Measurements from ENCODE around the gene AKT3. TPM values are rescaled to one million over a fixed set of nuclear protein-coding genes. Genes with fewer than 3 reads are reported as not detected.

Gene AKT3
- polyA plus RNA-seq, 2 of the 4 experiments (the other 2 are of a cell fraction): 18.4 to 43.5 TPM

DNA sequence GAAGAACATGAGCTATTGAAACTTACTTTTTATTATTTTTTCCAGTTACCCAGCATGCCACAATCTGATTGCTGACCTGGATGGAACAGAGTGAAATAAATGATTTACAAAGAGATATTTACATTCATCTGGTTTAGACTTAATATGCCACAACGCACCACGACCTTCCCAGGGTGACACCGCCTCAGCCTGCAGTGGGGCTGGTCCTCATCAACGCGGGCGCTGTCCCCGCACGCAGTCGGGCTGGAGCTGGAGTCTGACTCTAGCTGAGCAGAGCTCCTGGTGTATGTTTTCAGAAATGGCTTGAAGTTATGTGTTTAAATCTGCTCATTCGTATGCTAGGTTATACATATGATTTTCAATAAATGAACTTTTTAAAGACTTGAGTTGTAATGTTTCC lies 350.3 kb downstream of the AKT3 start (continued):
- TF ChIP-seq, protein P1, sequence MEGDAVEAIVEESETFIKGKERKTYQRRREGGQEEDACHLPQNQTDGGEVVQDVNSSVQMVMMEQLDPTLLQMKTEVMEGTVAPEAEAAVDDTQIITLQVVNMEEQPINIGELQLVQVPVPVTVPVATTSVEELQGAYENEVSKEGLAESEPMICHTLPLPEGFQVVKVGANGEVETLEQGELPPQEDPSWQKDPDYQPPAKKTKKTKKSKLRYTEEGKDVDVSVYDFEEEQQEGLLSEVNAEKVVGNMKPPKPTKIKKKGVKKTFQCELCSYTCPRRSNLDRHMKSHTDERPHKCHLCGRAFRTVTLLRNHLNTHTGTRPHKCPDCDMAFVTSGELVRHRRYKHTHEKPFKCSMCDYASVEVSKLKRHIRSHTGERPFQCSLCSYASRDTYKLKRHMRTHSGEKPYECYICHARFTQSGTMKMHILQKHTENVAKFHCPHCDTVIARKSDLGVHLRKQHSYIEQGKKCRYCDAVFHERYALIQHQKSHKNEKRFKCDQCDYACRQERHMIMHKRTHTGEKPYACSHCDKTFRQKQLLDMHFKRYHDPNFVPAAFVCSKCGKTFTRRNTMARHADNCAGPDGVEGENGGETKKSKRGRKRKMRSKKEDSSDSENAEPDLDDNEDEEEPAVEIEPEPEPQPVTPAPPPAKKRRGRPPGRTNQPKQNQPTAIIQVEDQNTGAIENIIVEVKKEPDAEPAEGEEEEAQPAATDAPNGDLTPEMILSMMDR (IDR thresholded peaks at IDR 0.05): no peak
- TF ChIP-seq KDM5A (IDR thresholded peaks at IDR 0.05) (no peak), KDM1A (IDR thresholded peaks at IDR 0.05; ENCODE audit: low read depth) (no peak), BHLHE40 (IDR thresholded peaks at IDR 0.05; ENCODE audit: low read depth, low read length) (no peak), ZSCAN20 (CRISPR knock-in tag; IDR thresholded peaks at IDR 0.05) (no peak), CBX8 (IDR thresholded peaks at IDR 0.05) (no peak), SMC3 (IDR thresholded peaks at IDR 0.05) (no peak)

DNA sequence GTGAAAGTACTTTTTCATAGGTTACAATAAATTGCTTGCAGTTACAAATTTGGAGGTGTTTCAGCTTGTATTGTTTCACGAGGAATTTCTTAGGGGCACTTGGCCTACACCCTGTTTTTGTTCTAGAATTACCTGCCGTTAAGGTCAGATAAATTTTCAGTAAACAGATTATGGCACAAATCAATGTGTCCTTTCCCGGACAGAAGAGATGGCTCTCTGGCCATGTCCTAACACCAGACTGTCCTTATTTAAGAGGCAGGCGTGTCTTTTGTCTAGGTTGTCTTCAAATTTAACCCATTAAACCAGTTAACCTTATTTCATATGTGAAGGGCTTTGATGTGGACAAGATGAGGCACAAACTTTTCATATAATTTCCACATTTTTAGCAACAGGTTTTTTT lies 350.8 kb downstream of the AKT3 start:
- Histone ChIP-seq H3K4me3 (no peak overlapping the region), H3K9me3 (no peaks in the 10 kb centered on the region), H3K4me1 (no peaks in the 10 kb centered on the region), H3K4me2 (no peak overlapping the region), H3K27ac (no peak overlapping the region)
- ATAC-seq (no peak), FAIRE-seq (no peak), DNase-seq (ENCODE audit: low read depth in 1 of 2, low spot score in 1 of 2) (no peak)
- CTCF ChIA-PET: interaction anchor here (1.3 kb wide), 1 partner anchor 17 kb away, joined by 4 read pairs; no protein-coding TSS in a partner anchor
- TF ChIP-seq, protein P2, sequence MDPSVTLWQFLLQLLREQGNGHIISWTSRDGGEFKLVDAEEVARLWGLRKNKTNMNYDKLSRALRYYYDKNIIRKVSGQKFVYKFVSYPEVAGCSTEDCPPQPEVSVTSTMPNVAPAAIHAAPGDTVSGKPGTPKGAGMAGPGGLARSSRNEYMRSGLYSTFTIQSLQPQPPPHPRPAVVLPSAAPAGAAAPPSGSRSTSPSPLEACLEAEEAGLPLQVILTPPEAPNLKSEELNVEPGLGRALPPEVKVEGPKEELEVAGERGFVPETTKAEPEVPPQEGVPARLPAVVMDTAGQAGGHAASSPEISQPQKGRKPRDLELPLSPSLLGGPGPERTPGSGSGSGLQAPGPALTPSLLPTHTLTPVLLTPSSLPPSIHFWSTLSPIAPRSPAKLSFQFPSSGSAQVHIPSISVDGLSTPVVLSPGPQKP (IDR thresholded peaks at IDR 0.05; ENCODE audit: low read depth, low read length): no peak
- TF ChIP-seq MAZ (IDR thresholded peaks at IDR 0.05; ENCODE audit: borderline replicate concordance, low read depth, low read length): no peak
- POLR2A ChIA-PET: no interaction called here
- 87% methylated on average over 4 of the region's 4 CpGs for WGBS (ENCODE audit: missing lambda C conversion rate)

DNA sequence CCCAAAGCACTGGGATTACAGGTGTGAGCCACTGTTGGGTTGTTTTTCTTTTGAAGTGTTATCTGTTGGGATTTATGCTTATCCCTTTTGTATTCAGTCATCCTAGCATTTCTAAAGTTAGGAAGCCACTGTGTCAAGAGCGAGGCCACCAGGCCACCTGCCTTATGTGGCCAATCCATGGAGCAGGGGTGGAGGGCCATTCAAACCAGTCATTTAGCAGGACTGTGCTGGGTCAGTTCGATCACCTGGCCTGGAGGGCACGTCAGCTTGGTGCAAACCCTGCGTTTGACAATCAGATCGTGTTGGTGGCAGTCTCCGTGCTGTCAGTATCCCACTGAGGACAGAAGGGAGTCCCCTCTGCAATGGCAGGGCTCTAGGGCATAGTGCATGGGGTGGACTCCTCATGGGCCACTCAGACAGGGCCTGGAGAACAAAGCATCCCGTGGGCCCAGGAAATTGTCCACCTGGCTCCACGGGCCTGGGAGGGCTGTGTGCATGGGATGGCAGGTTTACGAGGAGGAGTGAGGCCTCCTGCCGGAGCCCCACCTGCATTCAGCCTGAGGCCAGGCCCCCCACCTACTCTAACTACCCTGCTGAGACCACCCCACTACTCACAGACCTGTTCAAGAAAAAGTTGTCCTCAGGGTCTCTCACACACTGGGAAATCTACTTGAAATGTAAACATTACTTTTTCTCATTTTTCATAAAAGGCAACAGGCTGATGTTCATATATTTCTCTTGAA lies 351.9 kb downstream of the AKT3 start:
- Histone ChIP-seq H3K4me2 (no peak overlapping the region), H3K4me3 (no peak overlapping the region), H3K27ac (no peak overlapping the region), H3K4me1 (no peaks in the 10 kb centered on the region), H3K9me3 (no peaks in the 10 kb centered on the region)
- FAIRE-seq (no peak), DNase-seq (ENCODE audit: low read depth in 1 of 2, low spot score in 1 of 2) (no peak), ATAC-seq (no peak)
- POLR2A ChIA-PET: no interaction called here
- 93% methylated on average over 10 of the region's 10 CpGs for WGBS (ENCODE audit: missing lambda C conversion rate)
- CTCF ChIA-PET: interaction anchor here (1.3 kb wide), 1 partner anchor 16 kb away, joined by 4 read pairs; no protein-coding TSS in a partner anchor
- TF ChIP-seq NFE2L2 (conservative IDR thresholded peaks at IDR 0.05; ENCODE audit: low read length) (no peak), ZNF302 (CRISPR knock-in tag; IDR thresholded peaks at IDR 0.05) (no peak), EHF (CRISPR knock-in tag; IDR thresholded peaks at IDR 0.05) (no peak), HDAC2 (IDR thresholded peaks at IDR 0.05) (no peak), FOSL2 (IDR thresholded peaks at IDR 0.05) (no peak), FOSL2 (CRISPR knock-in tag; IDR thresholded peaks at IDR 0.05) (no peak), GATA3 (IDR thresholded peaks at IDR 0.05; ENCODE audit: borderline replicate concordance) (no peak)

DNA sequence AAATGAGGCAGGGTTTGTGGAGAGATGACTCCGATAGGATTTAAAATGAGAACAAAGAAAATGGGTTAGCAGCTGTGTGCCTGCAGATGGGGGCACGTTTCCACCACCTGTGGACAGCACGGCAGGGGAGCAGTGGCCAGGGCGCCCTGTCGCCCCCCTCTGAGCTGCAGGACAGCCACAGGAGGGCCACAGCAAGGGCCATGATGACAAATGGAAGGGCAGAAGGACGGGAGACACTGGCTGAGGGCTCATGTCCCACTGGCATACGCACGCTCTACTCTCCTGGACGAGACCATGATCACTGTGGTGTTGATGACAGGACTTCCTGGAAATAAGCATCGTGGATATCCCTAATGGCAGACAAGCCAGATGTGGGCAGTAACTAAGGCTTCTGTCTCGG lies 353.2 kb downstream of the AKT3 start:
- ATAC-seq: no peak
- ChIA-PET POLR2A (no interaction called here), CTCF (no interaction called here)
- TF ChIP-seq HEYL (CRISPR knock-in tag; IDR thresholded peaks at IDR 0.05): no peak
- TF ChIP-seq BHLHE40 (IDR thresholded peaks at IDR 0.05; ENCODE audit: low read depth, low read length): no peak
- no peak for TF ChIP-seq KDM5A (IDR thresholded peaks at IDR 0.05)
- TF ChIP-seq, protein P3, sequence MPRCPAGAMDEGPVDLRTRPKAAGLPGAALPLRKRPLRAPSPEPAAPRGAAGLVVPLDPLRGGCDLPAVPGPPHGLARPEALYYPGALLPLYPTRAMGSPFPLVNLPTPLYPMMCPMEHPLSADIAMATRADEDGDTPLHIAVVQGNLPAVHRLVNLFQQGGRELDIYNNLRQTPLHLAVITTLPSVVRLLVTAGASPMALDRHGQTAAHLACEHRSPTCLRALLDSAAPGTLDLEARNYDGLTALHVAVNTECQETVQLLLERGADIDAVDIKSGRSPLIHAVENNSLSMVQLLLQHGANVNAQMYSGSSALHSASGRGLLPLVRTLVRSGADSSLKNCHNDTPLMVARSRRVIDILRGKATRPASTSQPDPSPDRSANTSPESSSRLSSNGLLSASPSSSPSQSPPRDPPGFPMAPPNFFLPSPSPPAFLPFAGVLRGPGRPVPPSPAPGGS (IDR thresholded peaks at IDR 0.05): no peak
- TF ChIP-seq, protein P2 (IDR thresholded peaks at IDR 0.05; ENCODE audit: low read depth, low read length): no peak
- TF ChIP-seq JUN (IDR thresholded peaks at IDR 0.05): no peak
- TF ChIP-seq SMC3 (IDR thresholded peaks at IDR 0.05): no peak
- TF ChIP-seq MAZ (IDR thresholded peaks at IDR 0.05; ENCODE audit: borderline replicate concordance, low read depth, low read length): no peak
- TF ChIP-seq CBX2 (IDR thresholded peaks at IDR 0.05; ENCODE audit: borderline replicate concordance, low read depth): no peak
- TF ChIP-seq NPAS2 (CRISPR knock-in tag; IDR thresholded peaks at IDR 0.05; ENCODE audit: borderline replicate concordance): no peak
- TF ChIP-seq, protein P4, sequence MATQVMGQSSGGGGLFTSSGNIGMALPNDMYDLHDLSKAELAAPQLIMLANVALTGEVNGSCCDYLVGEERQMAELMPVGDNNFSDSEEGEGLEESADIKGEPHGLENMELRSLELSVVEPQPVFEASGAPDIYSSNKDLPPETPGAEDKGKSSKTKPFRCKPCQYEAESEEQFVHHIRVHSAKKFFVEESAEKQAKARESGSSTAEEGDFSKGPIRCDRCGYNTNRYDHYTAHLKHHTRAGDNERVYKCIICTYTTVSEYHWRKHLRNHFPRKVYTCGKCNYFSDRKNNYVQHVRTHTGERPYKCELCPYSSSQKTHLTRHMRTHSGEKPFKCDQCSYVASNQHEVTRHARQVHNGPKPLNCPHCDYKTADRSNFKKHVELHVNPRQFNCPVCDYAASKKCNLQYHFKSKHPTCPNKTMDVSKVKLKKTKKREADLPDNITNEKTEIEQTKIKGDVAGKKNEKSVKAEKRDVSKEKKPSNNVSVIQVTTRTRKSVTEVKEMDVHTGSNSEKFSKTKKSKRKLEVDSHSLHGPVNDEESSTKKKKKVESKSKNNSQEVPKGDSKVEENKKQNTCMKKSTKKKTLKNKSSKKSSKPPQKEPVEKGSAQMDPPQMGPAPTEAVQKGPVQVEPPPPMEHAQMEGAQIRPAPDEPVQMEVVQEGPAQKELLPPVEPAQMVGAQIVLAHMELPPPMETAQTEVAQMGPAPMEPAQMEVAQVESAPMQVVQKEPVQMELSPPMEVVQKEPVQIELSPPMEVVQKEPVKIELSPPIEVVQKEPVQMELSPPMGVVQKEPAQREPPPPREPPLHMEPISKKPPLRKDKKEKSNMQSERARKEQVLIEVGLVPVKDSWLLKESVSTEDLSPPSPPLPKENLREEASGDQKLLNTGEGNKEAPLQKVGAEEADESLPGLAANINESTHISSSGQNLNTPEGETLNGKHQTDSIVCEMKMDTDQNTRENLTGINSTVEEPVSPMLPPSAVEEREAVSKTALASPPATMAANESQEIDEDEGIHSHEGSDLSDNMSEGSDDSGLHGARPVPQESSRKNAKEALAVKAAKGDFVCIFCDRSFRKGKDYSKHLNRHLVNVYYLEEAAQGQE (IDR thresholded peaks at IDR 0.05): no peak
- TF ChIP-seq FOSL2 (IDR thresholded peaks at IDR 0.05): no peak
- no peak for TF ChIP-seq FOSL2 (CRISPR knock-in tag; IDR thresholded peaks at IDR 0.05)
- TF ChIP-seq RCOR1 (IDR thresholded peaks at IDR 0.05; ENCODE audit: low read depth, low read length): no peak

More for the DNA sequence above, 353.2 kb downstream of the AKT3 start:
- Histone ChIP-seq H3K4me3 (no peak overlapping the region), H3K9me3 (no peaks in the 10 kb centered on the region), H3K4me2 (no peak overlapping the region), H3K4me1 (no peaks in the 10 kb centered on the region), H3K27ac (no peak overlapping the region)
- FAIRE-seq (no peak), DNase-seq (ENCODE audit: low read depth in 1 of 2, low spot score in 1 of 2) (no peak)
- 91% methylated on average over 11 of the region's 11 CpGs for WGBS (ENCODE audit: missing lambda C conversion rate)

Measured in A549 (cell line).